ENCODE results near the gene SCAMP5. TPM values are rescaled to one million over a fixed set of nuclear protein-coding genes. Genes with fewer than 3 reads are reported as not detected.

SCAMP5 gene
- total RNA-seq, 4 donors from 2014 or later, result 5.0 to 78.1 (median 53.4) TPM

- peak overlapping the region in 2 of 4 donors; percentile 36 to 68 for H3K27ac ChIP-seq
These were observed 58.4 kb downstream of the SCAMP5 start for GRCh38 chr15:75053748-75054125.

GRCh38 chr15:75054172-75054897, 59.0 kb downstream of the SCAMP5 start:
- Histone ChIP-seq H3K27me3 (no peaks in the 10 kb centered on the region), H3K9me3 (no peaks in the 10 kb centered on the region), H3K4me1 (peaks cover 0 to 7% (median 0%) of the 10 kb centered on the region in 4 donors), H3K36me3 (no peaks in the 10 kb centered on the region), H3K4me3 (no peak overlapping the region), H3K27ac (peak overlapping the region in 2 of 4 donors; percentile 36 to 68)
- no peak for TF ChIP-seq CTCF (IDR thresholded peaks at IDR 0.05)
- no peak for TF ChIP-seq POLR2A (IDR thresholded peaks at IDR 0.05)
- DNase-seq, result peak in 1 of 3 donors; percentile 7

More at GRCh38 chr15:75053748-75054125, 58.4 kb downstream of the SCAMP5 start:
- TF ChIP-seq CTCF (IDR thresholded peaks at IDR 0.05) (no peak), POLR2A (IDR thresholded peaks at IDR 0.05) (no peak)
- DNase-seq, result peak in 1 of 3 donors; percentile 22
- Histone ChIP-seq H3K9me3 (no peaks in the 10 kb centered on the region), H3K4me1 (peaks cover 0 to 13% (median 0%) of the 10 kb centered on the region in 4 donors), H3K4me3 (no peak overlapping the region), H3K36me3 (no peaks in the 10 kb centered on the region), H3K27me3 (no peaks in the 10 kb centered on the region)

GRCh38 chr15:75056036-75056435, 60.7 kb downstream of the SCAMP5 start:
- peaks cover 0 to 7% (median 0%) of the 10 kb centered on the region in 4 donors for H3K4me1 ChIP-seq
- peak in 1 of 3 donors; percentile 7 for DNase-seq
- TF ChIP-seq CTCF (IDR thresholded peaks at IDR 0.05), result no peak
- TF ChIP-seq POLR2A (IDR thresholded peaks at IDR 0.05), result no peak

GRCh38 chr15:75058127-75058905, 63.0 kb downstream of the SCAMP5 start:
- Histone ChIP-seq H3K27ac (no peak overlapping the region), H3K27me3 (no peaks in the 10 kb centered on the region), H3K4me3 (no peak overlapping the region), H3K36me3 (no peaks in the 10 kb centered on the region), H3K9me3 (no peaks in the 10 kb centered on the region), H3K4me1 (no peaks in the 10 kb centered on the region)
- peak in 1 of 3 donors; percentile 26 for DNase-seq
- TF ChIP-seq CTCF (IDR thresholded peaks at IDR 0.05) (no peak), POLR2A (IDR thresholded peaks at IDR 0.05) (no peak)

More at GRCh38 chr15:75056036-75056435, 60.7 kb downstream of the SCAMP5 start:
- no peaks in the 10 kb centered on the region for H3K27me3 ChIP-seq
- H3K9me3 ChIP-seq, result no peaks in the 10 kb centered on the region
- H3K36me3 ChIP-seq, result no peaks in the 10 kb centered on the region
- H3K4me3 ChIP-seq, result no peak overlapping the region
- H3K27ac ChIP-seq, result no peak overlapping the region

GRCh38 chr15:75059607-75060006, 64.2 kb downstream of the SCAMP5 start:
- Histone ChIP-seq H3K27me3 (no peaks in the 10 kb centered on the region), H3K4me1 (no peaks in the 10 kb centered on the region), H3K36me3 (no peaks in the 10 kb centered on the region), H3K4me3 (no peak overlapping the region), H3K27ac (no peak overlapping the region), H3K9me3 (no peaks in the 10 kb centered on the region)
- peak in 2 of 3 donors; percentile 11 to 37 for DNase-seq
- TF ChIP-seq POLR2A (IDR thresholded peaks at IDR 0.05), result no peak
- no peak for TF ChIP-seq CTCF (IDR thresholded peaks at IDR 0.05)

All from Peyer's patch (tissue), 4 donors.